ENCODE results near the gene FAM53A.

GRCh38 chr4:1644891-1645657, 39.0 kb downstream of the FAM53A start:
- TF ChIP-seq POLR2A (IDR thresholded peaks at IDR 0.05): no peak
- no peak for TF ChIP-seq CTCF (IDR thresholded peaks at IDR 0.05)
